Measurements from ENCODE around the gene MAP3K15. TPM values are rescaled to one million over a fixed set of nuclear protein-coding genes. Genes with fewer than 3 reads are reported as not detected.

Gene MAP3K15
- total and polyA plus RNA-seq, 10 of the 15 experiments (the other 5 are each of a cell fraction or from before 2014, with no cell fraction given) = 0.03 to 0.16 TPM; not detected in 8

DNA sequence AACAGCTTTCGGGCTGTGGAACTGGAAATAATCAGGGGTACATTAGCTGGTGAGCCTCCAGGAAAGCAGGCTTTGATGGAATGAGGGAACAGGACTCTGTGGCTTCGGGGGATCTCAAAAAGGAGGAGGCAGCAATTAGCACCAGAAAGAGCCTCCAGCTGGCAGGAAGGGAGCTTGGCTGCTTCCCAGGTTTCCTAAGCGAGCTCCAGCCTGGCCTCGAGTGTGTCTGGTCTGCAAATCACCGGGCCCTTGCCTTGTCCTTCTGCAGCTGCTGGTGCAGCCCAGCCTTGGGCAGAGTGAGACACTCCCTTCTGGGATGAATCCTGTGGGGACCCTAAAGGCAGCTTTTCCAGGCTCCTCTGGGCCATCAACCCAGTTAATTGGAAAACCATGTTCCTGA is 182.3 kb downstream of the MAP3K15 start:
- RAD21 ChIA-PET (ENCODE audit: unreplicated experiment) = interaction anchor here (0.5 to 3.2 kb wide), 6 partner anchors 197 to 952 kb away, joined by 3 to 17 read pairs (median 5); no protein-coding TSS in a partner anchor

More for the DNA sequence above, 182.3 kb downstream of the MAP3K15 start:
- in situ Hi-C loops (cut with MboI) (loop anchor here (5.0 kb wide), 1 partner anchor 291 kb away; no protein-coding TSS in a partner anchor), intact Hi-C loops (cut with micrococcal nuclease; ENCODE audit: unreplicated experiment) (loop anchor here (10.0 kb wide), 2 partner anchors 138 to 658 kb away; partner anchors contain the start of gene RS1)
- Histone ChIP-seq H4K20me1 (ENCODE audit: control insufficient read depth, insufficient read depth) (no peaks in the 10 kb centered on the region), H3K9ac (ENCODE audit: control insufficient read depth, insufficient read depth, low read length) (no peak overlapping the region), H3K27me3 (replicated peaks in 1 of 2; ENCODE audit: control insufficient read depth in 2 of 2, insufficient read depth in 2 of 2, low read length in 1 of 2) (no peaks in the 10 kb centered on the region; a peak in 1 of 4 replicates), H3K27ac (ENCODE audit: control insufficient read depth, insufficient read depth) (no peak overlapping the region), H3K4me2 (ENCODE audit: control insufficient read depth, insufficient read depth) (no peak overlapping the region), H3K4me3 (no peak overlapping the region), H3K36me3 (ENCODE audit: control insufficient read depth in 2 of 2, insufficient read depth in 2 of 2, low read length in 1 of 2) (no peaks in the 10 kb centered on the region), H3K79me2 (ENCODE audit: control insufficient read depth, insufficient read depth, low read length) (no peaks in the 10 kb centered on the region), H3K9me3 (replicated peaks; ENCODE audit: control insufficient read depth, insufficient read depth, low read length) (peaks cover 2% of the 10 kb centered on the region; the same call in 1 of the 3 replicates), H3K4me1 (ENCODE audit: control insufficient read depth, insufficient read depth, low read length) (no peaks in the 10 kb centered on the region), H2AFZ (ENCODE audit: control insufficient read depth, low read depth, low read length) (no peak overlapping the region)
- POLR2A ChIA-PET = no interaction called here
- TF ChIP-seq MTA3 (IDR thresholded peaks at IDR 0.05; ENCODE audit: borderline replicate concordance, low read length) (no peak), RAD51 (IDR thresholded peaks at IDR 0.05) (no peak), SREBF2 (IDR thresholded peaks at IDR 0.05; ENCODE audit: low read length) (no peak), CBX3 (IDR thresholded peaks at IDR 0.05; ENCODE audit: borderline replicate concordance, low read depth) (no peak), SRF (IDR thresholded peaks at IDR 0.05; ENCODE audit: low read depth in 2 of 2, low read length in 2 of 2) (no peak), TARDBP (IDR thresholded peaks at IDR 0.05; ENCODE audit: borderline replicate concordance) (no peak), YBX1 (IDR thresholded peaks at IDR 0.05) (no peak), STAT3 (IDR thresholded peaks at IDR 0.05; ENCODE audit: low read depth, low read length) (no peak), BMI1 (IDR thresholded peaks at IDR 0.05; ENCODE audit: borderline replicate concordance) (no peak), ZNF24 (IDR thresholded peaks at IDR 0.05) (no peak), SMARCA5 (IDR thresholded peaks at IDR 0.05) (no peak), POLR2AphosphoS2 (IDR thresholded peaks at IDR 0.05; ENCODE audit: low read depth, low read length) (no peak), MTA2 (IDR thresholded peaks at IDR 0.05; ENCODE audit: low read depth) (no peak), RFX5 (IDR thresholded peaks at IDR 0.05; ENCODE audit: low read depth, low read length) (no peak), MXI1 (IDR thresholded peaks at IDR 0.05; ENCODE audit: low read depth, low read length) (no peak), EZH2 (IDR thresholded peaks at IDR 0.05; ENCODE audit: borderline replicate concordance, control insufficient read depth, low read depth, low read length) (no peak), SREBF1 (IDR thresholded peaks at IDR 0.05; ENCODE audit: low read length) (no peak), MEF2A (IDR thresholded peaks at IDR 0.05; ENCODE audit: insufficient read depth, low read depth, low read length) (no peak)
- TF ChIP-seq, protein P1, sequence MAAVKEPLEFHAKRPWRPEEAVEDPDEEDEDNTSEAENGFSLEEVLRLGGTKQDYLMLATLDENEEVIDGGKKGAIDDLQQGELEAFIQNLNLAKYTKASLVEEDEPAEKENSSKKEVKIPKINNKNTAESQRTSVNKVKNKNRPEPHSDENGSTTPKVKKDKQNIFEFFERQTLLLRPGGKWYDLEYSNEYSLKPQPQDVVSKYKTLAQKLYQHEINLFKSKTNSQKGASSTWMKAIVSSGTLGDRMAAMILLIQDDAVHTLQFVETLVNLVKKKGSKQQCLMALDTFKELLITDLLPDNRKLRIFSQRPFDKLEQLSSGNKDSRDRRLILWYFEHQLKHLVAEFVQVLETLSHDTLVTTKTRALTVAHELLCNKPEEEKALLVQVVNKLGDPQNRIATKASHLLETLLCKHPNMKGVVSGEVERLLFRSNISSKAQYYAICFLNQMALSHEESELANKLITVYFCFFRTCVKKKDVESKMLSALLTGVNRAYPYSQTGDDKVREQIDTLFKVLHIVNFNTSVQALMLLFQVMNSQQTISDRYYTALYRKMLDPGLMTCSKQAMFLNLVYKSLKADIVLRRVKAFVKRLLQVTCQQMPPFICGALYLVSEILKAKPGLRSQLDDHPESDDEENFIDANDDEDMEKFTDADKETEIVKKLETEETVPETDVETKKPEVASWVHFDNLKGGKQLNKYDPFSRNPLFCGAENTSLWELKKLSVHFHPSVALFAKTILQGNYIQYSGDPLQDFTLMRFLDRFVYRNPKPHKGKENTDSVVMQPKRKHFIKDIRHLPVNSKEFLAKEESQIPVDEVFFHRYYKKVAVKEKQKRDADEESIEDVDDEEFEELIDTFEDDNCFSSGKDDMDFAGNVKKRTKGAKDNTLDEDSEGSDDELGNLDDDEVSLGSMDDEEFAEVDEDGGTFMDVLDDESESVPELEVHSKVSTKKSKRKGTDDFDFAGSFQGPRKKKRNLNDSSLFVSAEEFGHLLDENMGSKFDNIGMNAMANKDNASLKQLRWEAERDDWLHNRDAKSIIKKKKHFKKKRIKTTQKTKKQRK (IDR thresholded peaks at IDR 0.05; ENCODE audit: low read depth, low read length) = no peak
- ATAC-seq (no peak), FAIRE-seq (no peak), DNase-seq (ENCODE audit: low read depth, low spot score) (no peak)
- SMC1A ChIA-PET (ENCODE audit: uncharacterized antibody, unreplicated experiment) = interaction anchor here (0.6 to 1.9 kb wide), 6 partner anchors 14 to 1009 kb away, joined by 3 to 7 read pairs (median 4); no protein-coding TSS in a partner anchor
- WGBS (ENCODE audit: insufficient coverage, insufficient replicate concordance, low lambda C conversion rate, missing lambda C conversion rate) = 63% methylated on average over 5 of the region's 5 CpGs
- BruUV-seq (replicated peaks) = no TSS peak
- CTCF ChIA-PET = interaction anchor here (0.6 to 4.3 kb wide), 17 partner anchors 39 to 1588 kb away, joined by 3 to 44 read pairs (median 5); no protein-coding TSS in a partner anchor
